ENCODE data around the gene TMPO. TPM values are rescaled to one million over a fixed set of nuclear protein-coding genes. Genes with fewer than 3 reads are reported as not detected.

Gene TMPO
- 71.7 to 110 TPM (median 81.2 TPM) in 5 replicates for total RNA-seq (2022; extraction: Qiagen RNA extraction; ENCODE audit: low read depth)

GRCh38 chr12:98515287-98516110 lies at the start of gene TMPO:
TMPO (plus strand) TSS chr12:98515590; CDS start chr12:98515868, 278 bp downstream.

GRCh38 chr12:98593351-98594049 lies 78.1 kb downstream of the TMPO start, which contains the start of gene SLC25A3:
SLC25A3 (plus strand) TSS chr12:98593686; CDS start chr12:98593979, 293 bp downstream.

Other genes with a start within 250 kb of the TMPO start
- gene SLC25A3, start 78.1 kb downstream of the TMPO start, total RNA-seq (2022; extraction: Qiagen RNA extraction; ENCODE audit: low read depth) = 691 to 779 TPM (median 766 TPM) in 5 replicates
- 44.9 to 77.3 TPM (median 69.7 TPM) in 5 replicates for gene IKBIP, start 129.2 kb downstream of the TMPO start, total RNA-seq (2022; extraction: Qiagen RNA extraction; ENCODE audit: low read depth)
- 7.6 to 17.4 TPM (median 14.3 TPM) in 5 replicates for gene APAF1, start 129.7 kb downstream of the TMPO start, total RNA-seq (2022; extraction: Qiagen RNA extraction; ENCODE audit: low read depth)

All from A549 treated with ZK216348 at 1 μM for 4 hours (cell line).